HepG2 (cell line): ENCODE measurements around the gene ZBTB4. TPM values are rescaled to one million over a fixed set of nuclear protein-coding genes. Genes with fewer than 3 reads are reported as not detected.

Source experiments
- CREM ChIP-seq, 2 experiments: sonication (generic) in 1 of 2; formaldehyde crosslinking in 1 of 2; IDR thresholded peaks; 2 replicates each; pipeline versions ENCODE4 v1.4.0 to v1.6.1; 2016 to 2020; ENCODE audit warnings: antibody characterized with exemption in 1 of 2, mild to moderate bottlenecking in 1 of 2, missing genetic modification reagents in 1 of 2
- FOXK1 ChIP-seq: sonication (generic); formaldehyde crosslinking; IDR thresholded peaks from 2 replicates; pipeline ENCODE4 v1.4.0; 2020; ENCODE audit warnings: low read depth, missing genetic modification reagents, borderline replicate concordance
- HDAC1 ChIP-seq: sonication (generic); formaldehyde crosslinking; IDR thresholded peaks from 2 replicates; pipeline ENCODE4 v1.5.1; 2020; ENCODE audit warnings: mild to moderate bottlenecking, missing genetic modification reagents
- HOXA3 ChIP-seq: sonication (generic); formaldehyde crosslinking; IDR thresholded peaks from 2 replicates; pipeline ENCODE4 v1.5.0; 2020; ENCODE audit warnings: missing genetic modification reagents
- IKZF1 ChIP-seq: fragments of 450-650 bp; IDR thresholded peaks from 2 replicates; pipeline ENCODE4 v1.7.1; 2016
- NFAT5 ChIP-seq: sonication (generic); formaldehyde crosslinking; IDR thresholded peaks from 2 replicates; pipeline ENCODE4 v1.4.0; 2020; ENCODE audit warnings: missing genetic modification reagents
- NR1H2 ChIP-seq: sonication (generic); formaldehyde crosslinking; IDR thresholded peaks from 2 replicates; pipeline ENCODE4 v1.8.1; 2022; ENCODE audit warnings: low read depth, missing genetic modification reagents, borderline replicate concordance
- PRMT3 ChIP-seq: sonication (generic); formaldehyde crosslinking; IDR thresholded peaks from 2 replicates; pipeline ENCODE4 v1.8.1; 2022; ENCODE audit warnings: low read depth, mild to moderate bottlenecking, moderate library complexity, missing genetic modification reagents, borderline replicate concordance
- SMYD3 ChIP-seq: sonication (generic); formaldehyde crosslinking; IDR thresholded peaks from 2 replicates; pipeline ENCODE4 v1.8.1; 2023; ENCODE audit warnings: mild to moderate bottlenecking, missing genetic modification reagents
- SNRNP70 ChIP-seq: fragments of 200-400 bp; formaldehyde crosslinking; IDR thresholded peaks from 2 replicates; pipeline ENCODE4 v1.6.1; 2017; ENCODE audit warnings: mild to moderate bottlenecking, low read depth, low read length, moderate library complexity
- TARDBP ChIP-seq: sonication (generic); formaldehyde crosslinking; IDR thresholded peaks from 2 replicates; pipeline ENCODE4 v1.8.0; 2022; ENCODE audit warnings: mild to moderate bottlenecking, missing genetic modification reagents
- TRIM24 ChIP-seq: sonication (generic); formaldehyde crosslinking; IDR thresholded peaks from 2 replicates; pipeline ENCODE4 v1.8.0; 2022; ENCODE audit warnings: mild to moderate bottlenecking, missing genetic modification reagents
- TSC22D2 ChIP-seq: sonication (generic); formaldehyde crosslinking; IDR thresholded peaks from 2 replicates; pipeline ENCODE4 v1.5.1; 2020; ENCODE audit warnings: missing genetic modification reagents, mild to moderate bottlenecking, borderline replicate concordance
- ZNF317 ChIP-seq: sonication (generic); formaldehyde crosslinking; IDR thresholded peaks from 2 replicates; pipeline ENCODE4 v1.5.0; 2020; ENCODE audit warnings: mild to moderate bottlenecking, missing genetic modification reagents
- ZNF343 ChIP-seq: sonication (generic); formaldehyde crosslinking; IDR thresholded peaks from 2 replicates; pipeline ENCODE4 v1.4.0; 2020; ENCODE audit warnings: mild to moderate bottlenecking, missing genetic modification reagents
- ZNF569 ChIP-seq: sonication (generic); formaldehyde crosslinking; IDR thresholded peaks from 2 replicates; pipeline ENCODE4 v1.5.0; 2020; ENCODE audit warnings: mild to moderate bottlenecking, missing genetic modification reagents, moderate library complexity, borderline replicate concordance
- ZSCAN20 ChIP-seq: sonication (generic); formaldehyde crosslinking; IDR thresholded peaks from 2 replicates; pipeline ENCODE4 v1.4.0; 2020; ENCODE audit warnings: missing genetic modification reagents, mild to moderate bottlenecking, borderline replicate concordance
- ZSCAN9 ChIP-seq: IDR thresholded peaks from 2 replicates; pipeline ENCODE4 v1.6.1; 2016; ENCODE audit warnings: borderline replicate concordance
- polyA plus RNA-seq, 8 experiments: library from polyadenylated mRNA; depleted of rRNA in 3 of 8; stranded (reverse) in 7 of 8; unstranded in 1 of 8; fragments of >200 nt; fragmentation: Illumina TruSeq in 4 of 8; extraction: Trizol in 4 of 8; gene quantifications; 2 replicates each; pipeline versions ENCODE4 v1.2.1 to v1.2.3, GENCODE V29; 2011 to 2016; ENCODE audit warnings: low read depth in 4 of 8, missing spikeins in 1 of 8, mixed read lengths in 1 of 8; ENCODE audit not compliant: insufficient read depth in 1 of 8
- total RNA-seq, 5 experiments: library from RNA; depleted of rRNA; stranded (reverse); fragments of >200 nt; fragmentation: Illumina TruSeq; extraction: Trizol; gene quantifications; 2 replicates each; pipeline ENCODE4 v1.2.3, GENCODE V29; 2016; ENCODE audit warnings: low read depth in 1 of 5
- TF ChIP-seq, protein P1 (sequence below): sonication (generic); formaldehyde crosslinking; IDR thresholded peaks from 2 replicates; pipeline ENCODE4 v1.8.0; 2022; ENCODE audit warnings: mild to moderate bottlenecking, missing genetic modification reagents
- TF ChIP-seq, protein P2 (sequence below): sonication (generic); formaldehyde crosslinking; IDR thresholded peaks from 2 replicates; pipeline ENCODE4 v1.8.0; 2022; ENCODE audit warnings: low read depth, missing genetic modification reagents

Gene ZBTB4
- total and polyA plus RNA-seq, 2 of the 13 experiments (the other 11 are each of a cell fraction or from before 2014, with no cell fraction given), result 4.3 to 7.4 TPM

DNA sequence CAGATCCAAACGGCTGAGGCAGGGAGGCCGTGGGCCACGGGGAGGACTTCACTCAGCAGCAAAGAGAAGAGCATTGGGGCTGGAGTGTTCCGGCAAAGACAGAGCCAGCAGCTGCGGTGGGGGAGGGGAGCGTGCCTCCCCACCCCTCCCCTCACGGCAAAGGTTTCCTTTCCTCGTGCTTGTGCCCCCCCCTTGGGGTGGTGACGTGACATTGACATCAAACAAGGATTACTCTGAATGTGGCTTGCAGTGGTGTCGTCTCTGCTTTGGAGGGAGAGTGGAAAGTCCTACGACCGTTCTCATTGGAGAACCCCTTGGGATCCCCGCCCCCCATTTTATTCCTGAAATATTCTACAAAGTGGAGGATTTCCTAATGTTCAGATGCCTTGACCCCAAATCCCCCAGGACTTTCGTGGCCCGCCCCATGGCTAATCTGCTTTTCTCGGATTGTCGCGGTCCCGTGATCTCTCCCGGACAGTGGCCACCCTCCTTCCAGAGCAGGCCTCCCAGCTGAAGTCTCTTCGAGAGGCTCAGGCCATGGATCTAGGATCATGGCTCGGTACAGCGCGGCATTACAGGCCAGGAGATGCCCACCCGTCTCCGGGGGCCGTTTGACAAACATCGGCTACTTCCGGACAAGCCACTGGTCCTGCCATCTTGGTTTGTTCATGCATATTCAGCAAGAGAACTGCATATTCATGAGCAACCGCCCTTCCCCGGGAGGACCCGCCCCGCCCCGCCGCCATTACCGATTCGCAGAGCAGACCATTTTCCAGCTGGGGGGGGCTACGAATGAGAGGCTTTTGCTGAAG is 4.0 kb upstream of the ZBTB4 start (continued):
- TF ChIP-seq, protein P1, sequence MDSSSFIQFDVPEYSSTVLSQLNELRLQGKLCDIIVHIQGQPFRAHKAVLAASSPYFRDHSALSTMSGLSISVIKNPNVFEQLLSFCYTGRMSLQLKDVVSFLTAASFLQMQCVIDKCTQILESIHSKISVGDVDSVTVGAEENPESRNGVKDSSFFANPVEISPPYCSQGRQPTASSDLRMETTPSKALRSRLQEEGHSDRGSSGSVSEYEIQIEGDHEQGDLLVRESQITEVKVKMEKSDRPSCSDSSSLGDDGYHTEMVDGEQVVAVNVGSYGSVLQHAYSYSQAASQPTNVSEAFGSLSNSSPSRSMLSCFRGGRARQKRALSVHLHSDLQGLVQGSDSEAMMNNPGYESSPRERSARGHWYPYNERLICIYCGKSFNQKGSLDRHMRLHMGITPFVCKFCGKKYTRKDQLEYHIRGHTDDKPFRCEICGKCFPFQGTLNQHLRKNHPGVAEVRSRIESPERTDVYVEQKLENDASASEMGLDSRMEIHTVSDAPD, result no peak
- TF ChIP-seq TSC22D2 (CRISPR knock-in tag), result no peak
- TF ChIP-seq HOXA3 (CRISPR knock-in tag), result peak; percentile 89
- no peak for TF ChIP-seq NR1H2 (CRISPR knock-in tag)
- TF ChIP-seq FOXK1 (CRISPR knock-in tag), result 0 out of 2 replicates have a peak, but pooled peaks have one; percentile 24
- TF ChIP-seq IKZF1, result no peak
- no peak for TF ChIP-seq TARDBP (CRISPR knock-in tag)
- TF ChIP-seq ZNF317 (CRISPR knock-in tag), result no peak; the same call in 1 of the 2 replicates
- no peak for TF ChIP-seq ZNF569 (CRISPR knock-in tag)
- TF ChIP-seq SNRNP70, result no peak
- no peak for TF ChIP-seq NFAT5 (CRISPR knock-in tag)
- peak; percentile 26; the same call in 1 of the 2 replicates for TF ChIP-seq HDAC1 (CRISPR knock-in tag)
- TF ChIP-seq TRIM24, result no peak
- TF ChIP-seq ZSCAN9 (CRISPR knock-in tag), result peak; percentile 54; the same call in 1 of the 2 replicates
- 0 out of 2 replicates have a peak, but pooled peaks have one; percentile 3 for TF ChIP-seq ZNF343 (CRISPR knock-in tag)
- TF ChIP-seq ZSCAN20, result no peak
- peak; percentile 84 for TF ChIP-seq CREM (IDR thresholded peaks at IDR 0.05)
- no peak for TF ChIP-seq CREM (CRISPR knock-in tag; IDR thresholded peaks at IDR 0.05)
- TF ChIP-seq SMYD3 (CRISPR knock-in tag), result no peak
- TF ChIP-seq, protein P2, sequence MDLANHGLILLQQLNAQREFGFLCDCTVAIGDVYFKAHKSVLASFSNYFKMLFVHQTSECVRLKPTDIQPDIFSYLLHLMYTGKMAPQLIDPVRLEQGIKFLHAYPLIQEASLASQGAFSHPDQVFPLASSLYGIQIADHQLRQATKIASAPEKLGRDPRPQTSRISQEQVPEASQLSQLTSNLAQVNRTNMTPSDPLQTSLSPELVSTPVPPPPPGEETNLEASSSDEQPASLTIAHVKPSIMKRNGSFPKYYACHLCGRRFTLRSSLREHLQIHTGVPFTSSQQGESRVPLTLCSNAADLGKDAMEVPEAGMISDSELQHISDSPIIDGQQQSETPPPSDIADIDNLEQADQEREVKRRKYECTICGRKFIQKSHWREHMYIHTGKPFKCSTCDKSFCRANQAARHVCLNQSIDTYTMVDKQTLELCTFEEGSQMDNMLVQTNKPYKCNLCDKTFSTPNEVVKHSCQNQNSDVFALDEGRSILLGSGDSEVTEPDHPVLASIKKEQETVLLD, result no peak
- no peak for TF ChIP-seq PRMT3 (CRISPR knock-in tag)
